Central memory CD8-positive, alpha-beta T cell (primary cell): ENCODE measurements around the gene UNC13C.

ENCODE experiments used
- ATAC-seq: fragments of 150-1000 bp; cut with Tn5 transposase; replicated peaks from 2 replicates; pipeline ENCODE4 v1.10.0; 2022; ENCODE audit warnings: mild to moderate bottlenecking, moderate FRiP score, moderate number of reproducible peaks; ENCODE audit not compliant: poor library complexity, severe bottlenecking; ENCODE audit errors: extremely low read depth
- DNase-seq, 2 donors: peaks; one replicate each; pipeline ENCODE4 v3.0.0; 2021; ENCODE audit warnings: low spot score in 2 of 2
- H3K27ac Mint-ChIP-seq: one replicate; pipeline ENCODE4 v1.8.0; 2022; ENCODE audit warnings: low read depth, mild to moderate bottlenecking, moderate library complexity, mixed read lengths
- H3K27me3 Mint-ChIP-seq: one replicate; pipeline ENCODE4 v1.8.0; 2022; ENCODE audit warnings: mixed read lengths
- H3K36me3 Mint-ChIP-seq: one replicate; pipeline ENCODE4 v1.8.0; 2022; ENCODE audit warnings: mild to moderate bottlenecking, moderate library complexity, mixed read lengths; ENCODE audit not compliant: insufficient read depth
- H3K4me1 Mint-ChIP-seq: one replicate; pipeline ENCODE4 v1.8.0; 2022; ENCODE audit warnings: mixed read lengths
- H3K4me3 Mint-ChIP-seq: one replicate; pipeline ENCODE4 v1.8.0; 2022; ENCODE audit warnings: mild to moderate bottlenecking, moderate library complexity, mixed read lengths
- H3K9me3 Mint-ChIP-seq: one replicate; pipeline ENCODE4 v1.8.0; 2022; ENCODE audit warnings: mixed read lengths

Gene UNC13C

DNA sequence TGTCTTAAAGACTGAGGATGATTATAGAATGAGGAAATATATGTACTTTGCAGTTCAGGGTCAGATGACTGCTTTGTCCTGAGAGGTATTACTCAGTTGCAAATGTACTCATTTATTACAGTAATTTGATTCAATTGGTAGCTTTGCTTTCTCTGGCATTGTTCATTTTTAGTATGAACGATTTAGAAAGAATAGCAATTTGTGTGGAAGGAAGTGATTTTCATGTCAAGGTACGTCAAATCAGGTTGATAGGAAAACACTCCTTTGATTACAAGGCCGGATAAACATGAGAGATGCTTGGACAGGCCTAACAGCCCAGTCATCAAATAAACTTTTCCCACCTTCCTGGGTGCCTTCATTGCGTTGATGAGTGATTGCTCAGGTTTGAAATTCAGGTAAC lies 53.8 kb downstream of the UNC13C start:
- no peak overlapping the region for H3K27ac Mint-ChIP-seq
- H3K4me3 Mint-ChIP-seq = no peak overlapping the region
- H3K36me3 Mint-ChIP-seq = no peaks in the 10 kb centered on the region
- ATAC-seq = no peak
- H3K4me1 Mint-ChIP-seq = no peaks in the 10 kb centered on the region
- H3K9me3 Mint-ChIP-seq = no peaks in the 10 kb centered on the region
- no peak for DNase-seq
- no peaks in the 10 kb centered on the region for H3K27me3 Mint-ChIP-seq

DNA sequence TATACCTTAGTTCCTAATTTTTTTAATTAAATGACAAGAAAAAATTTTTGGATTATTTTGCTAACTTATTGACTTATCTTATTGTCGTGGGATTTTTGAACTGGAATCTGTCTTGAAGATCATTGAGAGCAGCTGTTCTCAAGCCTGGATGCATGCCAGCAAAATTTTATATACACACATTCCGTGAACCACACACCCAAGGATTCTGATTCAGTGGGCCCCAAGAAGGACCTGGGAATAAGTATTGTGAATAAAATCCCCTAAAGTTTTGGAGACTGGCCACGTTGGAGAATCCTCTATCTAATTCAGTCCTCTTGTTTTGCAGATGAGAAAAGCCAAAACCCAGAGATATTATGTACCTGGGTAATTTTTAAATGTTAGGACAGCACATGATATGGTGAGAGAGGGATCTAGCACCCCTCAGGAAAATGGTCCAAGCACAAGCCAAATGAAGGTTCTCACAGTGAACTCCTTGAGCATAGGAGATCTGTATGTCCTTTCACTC lies 55.2 kb downstream of the UNC13C start:
- no peak overlapping the region for H3K4me3 Mint-ChIP-seq
- no peaks in the 10 kb centered on the region for H3K27me3 Mint-ChIP-seq
- H3K9me3 Mint-ChIP-seq = no peaks in the 10 kb centered on the region
- DNase-seq (no peak), ATAC-seq (no peak)
- H3K27ac Mint-ChIP-seq = no peak overlapping the region
- no peaks in the 10 kb centered on the region for H3K36me3 Mint-ChIP-seq
- no peaks in the 10 kb centered on the region for H3K4me1 Mint-ChIP-seq

DNA sequence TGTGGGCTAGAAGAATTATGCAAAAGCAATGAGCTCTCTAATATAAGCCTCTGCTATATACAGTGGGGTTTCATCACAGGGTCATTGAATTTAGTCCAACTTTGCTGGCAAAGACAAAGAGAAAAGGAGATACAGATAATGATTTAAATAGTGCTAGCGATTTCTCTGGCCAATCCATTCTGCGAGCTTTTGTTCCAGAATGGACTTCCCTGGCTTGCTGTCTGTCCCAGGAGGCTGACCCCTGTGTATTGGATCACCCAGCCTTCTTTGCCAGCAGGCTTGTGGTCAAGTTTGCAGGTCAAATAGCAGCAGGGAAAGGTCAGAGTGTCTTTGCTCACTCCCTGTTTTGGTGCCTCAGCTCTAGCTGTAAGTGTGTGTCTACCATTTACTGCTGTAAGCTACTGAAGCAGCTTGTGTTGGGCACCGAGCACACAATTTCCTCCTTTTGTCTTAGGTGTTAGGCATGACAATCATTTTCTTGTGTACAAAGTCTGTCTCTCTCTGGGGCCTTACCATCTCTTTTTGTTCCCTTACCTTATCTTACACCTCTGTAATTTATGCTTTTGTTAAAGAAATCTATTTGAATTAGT lies 55.7 kb downstream of the UNC13C start:
- ATAC-seq = no peak
- no peak for DNase-seq
- no peak overlapping the region for H3K4me3 Mint-ChIP-seq
- no peaks in the 10 kb centered on the region for H3K4me1 Mint-ChIP-seq
- H3K27ac Mint-ChIP-seq = no peak overlapping the region
- no peaks in the 10 kb centered on the region for H3K9me3 Mint-ChIP-seq
- no peaks in the 10 kb centered on the region for H3K27me3 Mint-ChIP-seq
- H3K36me3 Mint-ChIP-seq = no peaks in the 10 kb centered on the region

DNA sequence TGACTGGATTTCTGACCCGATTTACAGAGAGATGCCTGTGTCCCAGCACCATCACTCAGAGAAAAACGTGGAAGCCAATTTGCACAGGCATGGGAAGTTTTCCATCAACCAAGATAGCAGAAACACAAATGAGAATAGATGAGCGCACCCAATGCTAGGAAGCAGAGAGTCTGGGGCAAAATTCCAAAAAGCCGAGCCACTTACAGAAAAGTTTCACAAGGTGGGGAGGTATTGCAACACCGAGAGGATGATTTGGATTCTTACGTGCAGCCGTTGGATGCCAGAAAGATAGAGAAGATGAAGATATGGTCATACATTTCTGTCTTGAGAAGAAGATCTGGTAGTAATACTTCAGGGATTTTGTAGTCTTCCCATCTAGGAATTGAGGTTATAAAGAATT lies 57.4 kb downstream of the UNC13C start:
- ATAC-seq = no peak
- H3K9me3 Mint-ChIP-seq = no peaks in the 10 kb centered on the region

DNA sequence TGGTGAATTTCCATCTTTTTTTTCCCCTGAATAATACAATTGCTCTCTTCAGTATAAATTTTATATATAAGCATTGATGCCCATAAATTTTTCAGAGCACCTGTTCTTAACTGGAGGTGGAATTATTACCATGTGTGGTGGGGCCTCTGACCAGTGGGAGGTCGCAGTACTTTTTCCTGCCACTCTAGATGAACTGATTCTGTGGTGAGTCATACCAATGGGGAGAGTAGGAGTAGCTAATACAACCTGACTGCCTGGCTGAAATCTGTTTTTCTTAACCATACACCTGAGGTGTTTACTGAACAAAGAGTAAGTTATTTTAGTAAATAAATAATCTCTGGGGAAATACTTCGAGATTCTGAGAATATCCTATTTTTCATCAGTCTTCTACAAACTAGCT lies 67.2 kb downstream of the UNC13C start:
- no peaks in the 10 kb centered on the region for H3K4me1 Mint-ChIP-seq
- no peak overlapping the region for H3K4me3 Mint-ChIP-seq
- H3K27me3 Mint-ChIP-seq = no peaks in the 10 kb centered on the region
- H3K27ac Mint-ChIP-seq = no peak overlapping the region
- H3K9me3 Mint-ChIP-seq = no peaks in the 10 kb centered on the region
- DNase-seq = no peak
- ATAC-seq = no peak
- H3K36me3 Mint-ChIP-seq = peaks cover 2% of the 10 kb centered on the region

More for the DNA sequence above, 57.4 kb downstream of the UNC13C start:
- Mint-ChIP-seq H3K36me3 (no peaks in the 10 kb centered on the region), H3K4me1 (no peaks in the 10 kb centered on the region), H3K4me3 (no peak overlapping the region), H3K27me3 (no peaks in the 10 kb centered on the region), H3K27ac (no peak overlapping the region)
- no peak for DNase-seq

DNA sequence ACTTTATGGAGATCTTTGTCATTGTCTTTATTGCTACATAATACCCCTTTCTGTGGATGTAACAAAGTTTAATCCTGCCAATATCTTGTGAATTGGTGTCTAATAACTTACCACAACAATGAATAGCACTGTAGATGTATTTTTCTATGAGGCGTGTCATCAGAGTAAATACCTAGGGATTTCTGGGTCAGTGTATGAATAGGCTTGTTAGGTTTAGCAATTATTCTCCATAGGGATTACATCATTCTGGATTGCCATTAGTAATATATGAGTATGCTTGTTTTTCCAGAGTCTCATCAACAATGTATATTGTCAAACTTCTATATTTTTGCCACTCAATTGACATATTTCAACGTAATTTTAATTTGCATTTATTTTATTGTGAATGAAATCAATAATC lies 67.9 kb downstream of the UNC13C start:
- Mint-ChIP-seq H3K27ac (no peak overlapping the region), H3K9me3 (no peaks in the 10 kb centered on the region), H3K4me3 (no peak overlapping the region), H3K27me3 (no peaks in the 10 kb centered on the region), H3K36me3 (peaks cover 2% of the 10 kb centered on the region), H3K4me1 (no peaks in the 10 kb centered on the region)
- DNase-seq (no peak), ATAC-seq (no peak)

DNA sequence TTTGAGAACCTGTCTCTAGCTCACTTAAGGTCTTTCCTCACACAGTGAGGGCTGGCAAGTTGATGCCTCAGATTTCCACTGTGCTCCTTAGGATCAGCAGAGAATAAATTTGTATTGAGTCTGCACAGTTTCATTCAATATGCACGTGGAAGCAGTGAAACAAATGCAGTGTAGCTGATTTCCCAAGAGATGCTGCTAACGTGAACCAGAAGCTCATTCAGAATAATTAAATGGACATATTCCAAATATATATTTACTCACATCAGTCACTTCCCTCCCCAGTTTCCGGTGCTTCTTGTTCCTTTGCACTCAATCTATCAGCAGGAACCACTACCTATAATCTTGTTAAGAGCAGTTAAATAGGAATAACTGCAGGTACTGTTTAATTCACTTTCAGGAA lies 86.1 kb downstream of the UNC13C start:
- no peak overlapping the region for H3K27ac Mint-ChIP-seq
- ATAC-seq (no peak), DNase-seq (no peak)
- no peaks in the 10 kb centered on the region for H3K27me3 Mint-ChIP-seq
- no peaks in the 10 kb centered on the region for H3K4me1 Mint-ChIP-seq
- H3K36me3 Mint-ChIP-seq = no peaks in the 10 kb centered on the region
- H3K9me3 Mint-ChIP-seq = peaks cover 10% of the 10 kb centered on the region
- no peak overlapping the region for H3K4me3 Mint-ChIP-seq

DNA sequence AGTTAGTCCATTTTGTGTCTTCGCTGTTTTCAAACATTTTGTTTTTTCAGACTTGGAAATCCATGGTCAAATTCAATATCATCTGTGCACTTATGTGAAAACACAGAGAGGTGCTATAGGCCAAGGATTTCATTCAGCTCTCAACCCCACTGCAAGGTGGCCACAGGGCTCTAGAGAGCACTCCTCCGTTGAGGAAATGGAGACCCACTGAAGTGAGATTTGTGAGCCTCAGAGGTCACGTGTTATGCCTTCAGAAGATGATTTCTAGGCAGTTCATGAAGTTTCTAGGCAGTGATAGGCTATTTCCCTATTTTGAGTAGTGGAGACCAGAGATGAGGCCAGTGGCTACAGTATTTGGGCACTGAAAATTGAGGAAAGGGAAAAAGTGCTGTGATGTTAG lies 88.2 kb downstream of the UNC13C start:
- no peak for ATAC-seq
- H3K4me3 Mint-ChIP-seq = no peak overlapping the region
- H3K4me1 Mint-ChIP-seq = no peaks in the 10 kb centered on the region
- DNase-seq = no peak
- no peaks in the 10 kb centered on the region for H3K27me3 Mint-ChIP-seq
- H3K9me3 Mint-ChIP-seq = peaks cover 8% of the 10 kb centered on the region
- H3K27ac Mint-ChIP-seq = no peak overlapping the region
- H3K36me3 Mint-ChIP-seq = no peaks in the 10 kb centered on the region

DNA sequence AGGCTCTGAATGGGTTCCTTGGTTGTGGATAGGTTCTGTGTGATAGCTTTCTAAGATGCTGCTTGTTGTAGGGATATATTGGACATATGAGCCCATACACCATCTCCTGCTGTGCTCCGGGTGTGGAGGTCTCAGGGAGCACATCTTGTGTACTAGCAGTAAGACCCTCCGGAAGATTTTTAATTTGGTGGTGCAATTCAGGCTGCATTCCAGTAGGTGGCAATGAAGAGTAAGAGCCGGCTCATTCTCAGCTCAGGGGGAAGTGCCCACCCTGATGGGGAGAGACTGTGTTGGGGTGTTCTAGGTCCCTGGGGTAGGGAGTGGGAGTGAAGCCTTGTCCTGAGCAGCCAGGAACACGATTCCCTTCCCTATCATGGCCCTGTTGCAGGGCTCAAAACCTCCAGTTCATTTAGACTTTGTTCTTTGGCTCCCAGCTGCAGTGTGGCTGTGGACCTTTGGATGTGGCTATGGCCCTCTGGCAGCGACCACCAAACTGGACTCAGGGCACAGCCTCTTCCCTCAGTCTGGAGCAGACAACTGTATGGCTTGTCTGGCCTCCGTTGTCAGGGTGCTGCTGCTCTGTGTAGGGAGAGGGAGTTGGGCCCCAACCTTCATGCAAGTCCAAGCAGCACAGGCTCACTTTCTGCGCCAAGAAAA lies 104.7 kb downstream of the UNC13C start:
- ATAC-seq (no peak), DNase-seq (no peak)
- H3K9me3 Mint-ChIP-seq = no peaks in the 10 kb centered on the region
- H3K4me1 Mint-ChIP-seq = no peaks in the 10 kb centered on the region
- H3K27me3 Mint-ChIP-seq = peaks cover 25% of the 10 kb centered on the region
- no peaks in the 10 kb centered on the region for H3K36me3 Mint-ChIP-seq
- no peak overlapping the region for H3K27ac Mint-ChIP-seq
- no peak overlapping the region for H3K4me3 Mint-ChIP-seq

DNA sequence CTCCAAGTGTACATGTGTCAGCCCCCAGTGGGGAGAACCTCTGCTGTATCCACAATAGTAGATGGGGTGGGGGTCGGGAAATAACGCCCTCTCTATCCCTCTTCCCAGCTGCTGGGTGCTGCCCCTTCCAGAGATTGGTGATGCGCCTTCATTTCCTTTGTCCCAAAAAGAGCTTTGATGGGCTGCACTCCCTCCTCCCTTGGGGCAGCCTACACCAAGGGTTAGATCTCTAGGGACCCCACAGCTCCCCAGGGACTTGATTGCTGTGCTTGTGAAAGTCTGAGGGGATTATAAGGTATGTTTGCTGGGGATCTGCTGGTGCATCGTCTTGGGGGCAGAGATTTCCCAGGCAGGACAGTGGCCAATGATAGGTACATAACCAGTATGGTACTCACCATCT lies 105.3 kb downstream of the UNC13C start:
- Mint-ChIP-seq H3K36me3 (no peaks in the 10 kb centered on the region), H3K4me3 (no peak overlapping the region), H3K27me3 (peaks cover 25% of the 10 kb centered on the region), H3K4me1 (no peaks in the 10 kb centered on the region), H3K9me3 (no peaks in the 10 kb centered on the region), H3K27ac (no peak overlapping the region)
- no peak for ATAC-seq
- DNase-seq = no peak

DNA sequence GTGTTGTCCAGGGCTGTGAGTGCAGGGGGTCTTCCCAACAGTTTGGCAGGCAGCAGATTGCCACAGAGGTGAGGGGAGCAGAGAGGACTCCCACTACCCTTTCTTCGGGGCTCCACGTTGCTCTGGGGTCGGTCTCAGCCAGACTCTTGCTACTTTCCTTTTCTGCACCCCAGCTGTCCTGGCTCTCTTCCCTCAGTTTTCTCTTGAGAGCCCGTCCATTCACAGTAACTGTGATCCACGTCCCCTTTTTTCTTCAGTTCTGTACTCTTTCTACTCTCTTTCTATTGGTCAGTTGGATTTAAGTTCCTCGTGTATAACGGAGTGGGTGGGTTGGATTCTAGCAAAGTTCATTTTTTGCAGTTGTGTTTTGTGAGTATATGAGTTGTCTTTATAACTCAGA lies 105.8 kb downstream of the UNC13C start:
- ATAC-seq (no peak), DNase-seq (no peak)
- no peaks in the 10 kb centered on the region for H3K36me3 Mint-ChIP-seq
- H3K4me1 Mint-ChIP-seq = no peaks in the 10 kb centered on the region
- H3K9me3 Mint-ChIP-seq = no peaks in the 10 kb centered on the region
- no peak overlapping the region for H3K27ac Mint-ChIP-seq
- H3K4me3 Mint-ChIP-seq = no peak overlapping the region
- peaks cover 25% of the 10 kb centered on the region for H3K27me3 Mint-ChIP-seq

DNA sequence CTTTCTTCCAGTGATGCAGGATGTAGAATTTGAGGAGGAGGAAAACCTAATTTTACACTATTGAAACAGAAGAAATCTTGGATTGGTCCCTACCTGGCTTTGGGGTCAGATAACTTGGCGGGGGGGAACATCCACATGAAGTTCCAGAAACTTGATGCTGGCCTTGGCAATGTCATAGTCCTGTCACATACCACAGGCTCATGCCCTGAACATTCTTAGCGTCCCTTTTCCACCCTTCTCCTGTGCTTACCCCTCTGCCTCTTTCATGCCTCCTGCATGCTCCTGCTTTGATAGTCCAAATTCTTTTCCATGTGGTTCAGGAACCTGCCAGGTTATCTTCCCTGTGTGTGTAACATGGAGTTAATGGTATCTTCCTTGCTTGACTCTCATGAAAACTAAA lies 110.6 kb downstream of the UNC13C start:
- H3K27me3 Mint-ChIP-seq = peaks cover 8% of the 10 kb centered on the region
- H3K9me3 Mint-ChIP-seq = no peaks in the 10 kb centered on the region
- H3K36me3 Mint-ChIP-seq = no peaks in the 10 kb centered on the region
- DNase-seq (no peak), ATAC-seq (no peak)
- no peaks in the 10 kb centered on the region for H3K4me1 Mint-ChIP-seq
- no peak overlapping the region for H3K27ac Mint-ChIP-seq
- H3K4me3 Mint-ChIP-seq = no peak overlapping the region

DNA sequence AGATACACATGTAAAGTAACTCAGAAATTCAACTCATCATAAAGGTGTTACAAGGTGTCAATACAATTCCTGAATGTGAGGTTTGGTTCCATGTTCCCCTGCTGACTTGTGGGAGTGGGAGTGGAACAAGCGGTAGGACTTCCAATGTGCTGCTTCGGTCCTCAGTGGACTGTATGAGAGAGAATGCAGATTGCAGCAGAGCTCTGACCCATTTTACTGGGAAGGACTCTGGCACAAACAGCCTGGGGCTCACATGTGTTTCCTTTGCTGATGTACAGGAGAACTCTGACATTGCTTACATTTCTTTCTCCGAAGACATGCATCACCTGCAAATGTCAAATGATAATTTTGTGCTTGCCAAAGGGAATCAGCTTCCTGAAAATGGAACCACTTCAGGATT lies 111.5 kb downstream of the UNC13C start:
- H3K9me3 Mint-ChIP-seq = peaks cover 5% of the 10 kb centered on the region
- no peaks in the 10 kb centered on the region for H3K4me1 Mint-ChIP-seq
- no peak for DNase-seq
- no peaks in the 10 kb centered on the region for H3K36me3 Mint-ChIP-seq
- H3K27ac Mint-ChIP-seq = no peak overlapping the region
- H3K27me3 Mint-ChIP-seq = no peaks in the 10 kb centered on the region
- no peak for ATAC-seq
- no peak overlapping the region for H3K4me3 Mint-ChIP-seq
